Measurements from ENCODE around the gene HNRNPAB.

- no peak for TF ChIP-seq CTCF (IDR thresholded peaks at IDR 0.05)
- no peak for TF ChIP-seq POLR2A (IDR thresholded peaks at IDR 0.05)
These were observed 20.1 kb downstream of the HNRNPAB start for GRCh38 chr5:178224403-178224802.
